LHCN-M2 (cell line): ENCODE measurements around the gene LYSET. TPM values are rescaled to one million over a fixed set of nuclear protein-coding genes. Genes with fewer than 3 reads are reported as not detected.
"Not testable (repeated sequence)": the region's sequence is repeated elsewhere in the genome, so short reads cannot be mapped to it uniquely, and the experiment has no call there.

Source experiments
- DNase-seq: peaks from one replicate; pipeline ENCODE4 v3.0.0-alpha.2; 2012; ENCODE audit warnings: low read depth
- polyA plus RNA-seq: library from polyadenylated mRNA; unstranded; fragments of >200 nt; gene quantifications from one replicate; pipeline ENCODE4 v1.2.1, GENCODE V29; 2012; ENCODE audit warnings: missing spikeins
- total RNA-seq: library from RNA; depleted of rRNA; stranded (reverse); fragments of >200 nt; gene quantifications from 2 replicates; pipeline ENCODE4 v1.2.3, GENCODE V29; 2014; rRNA removed

LYSET gene
- total RNA-seq, result 4.7 and 6.4 TPM in 2 replicates
- polyA plus RNA-seq, result 15.5 TPM

GRCh38 chr14:93184391-93185348, at the start of gene LYSET, which contains the start of gene MOAP1:
Gene LYSET (plus strand): TSS chr14:93185317. CDS start chr14:93185406, 89 bp downstream.
Gene MOAP1 (minus strand): TSS chr14:93184897. CDS start chr14:93184242, 655 bp downstream.
- peak; percentile 75 for DNase-seq

GRCh38 chr14:93135399-93135798, 49.7 kb upstream of the LYSET start:
- no peak for DNase-seq

- no peak for DNase-seq
These were observed 49.1 kb upstream of the LYSET start for GRCh38 chr14:93136009-93136408.

- DNase-seq, result not testable (repeated sequence)
These were observed 48.6 kb upstream of the LYSET start for GRCh38 chr14:93136508-93136907.

GRCh38 chr14:93137864-93138263, 47.3 kb upstream of the LYSET start:
- no peak for DNase-seq

- no peak for DNase-seq
These were observed 42.1 kb upstream of the LYSET start for GRCh38 chr14:93142854-93143652.

GRCh38 chr14:93146119-93146518, 39.0 kb upstream of the LYSET start:
- no peak for DNase-seq

- no peak for DNase-seq
These were observed 36.1 kb upstream of the LYSET start for GRCh38 chr14:93148979-93149378.

- no peak for DNase-seq
These were observed 34.6 kb upstream of the LYSET start for GRCh38 chr14:93150227-93151208.

- no peak for DNase-seq
These were observed 32.0 kb upstream of the LYSET start for GRCh38 chr14:93153121-93153520.

- no peak for DNase-seq
These were observed 29.4 kb upstream of the LYSET start for GRCh38 chr14:93155667-93156066.

- no peak for DNase-seq
These were observed 28.3 kb upstream of the LYSET start for GRCh38 chr14:93156693-93157369.

- not testable (repeated sequence) for DNase-seq
These were observed 26.8 kb upstream of the LYSET start for GRCh38 chr14:93158349-93158748.

- not testable (repeated sequence) for DNase-seq
These were observed 25.3 kb upstream of the LYSET start for GRCh38 chr14:93159625-93160352.

- peak; percentile 6 for DNase-seq
These were observed 24.7 kb upstream of the LYSET start for GRCh38 chr14:93160353-93160801.

GRCh38 chr14:93161411-93161940, 23.6 kb upstream of the LYSET start:
- no peak for DNase-seq

- DNase-seq, result no peak
These were observed 21.6 kb upstream of the LYSET start for GRCh38 chr14:93163564-93163963.

GRCh38 chr14:93165271-93166265, 19.5 kb upstream of the LYSET start:
- DNase-seq, result not testable (repeated sequence)
